WTC11 (cell line): ENCODE data around the gene GIMAP8. TPM values are rescaled to one million over a fixed set of nuclear protein-coding genes. Genes with fewer than 3 reads are reported as not detected.

Source experiments
- FOXK1 ChIP-seq: sonication (generic); formaldehyde crosslinking; IDR thresholded peaks from 2 replicates; pipeline ENCODE4 v1.8.0; 2022; ENCODE audit warnings: mild to moderate bottlenecking, moderate library complexity, missing genetic modification reagents
- FOXP1 ChIP-seq: sonication (generic); formaldehyde crosslinking; IDR thresholded peaks from 2 replicates; pipeline ENCODE4 v1.8.0; 2022; ENCODE audit warnings: missing genetic modification reagents, mild to moderate bottlenecking, moderate library complexity, borderline replicate concordance
- NR3C1 ChIP-seq: sonication (generic); formaldehyde crosslinking; conservative IDR thresholded peaks from 2 replicates; pipeline ENCODE4 v1.8.1; 2023; ENCODE audit warnings: low read depth, mild to moderate bottlenecking, missing genetic modification reagents
- OVOL2 ChIP-seq: fragments of 250-450 bp; sonication (Bioruptor Pico); IDR thresholded peaks from 2 replicates; pipeline ENCODE4 v1.9.0; 2021; ENCODE audit warnings: mild to moderate bottlenecking, borderline replicate concordance
- SMAD3 ChIP-seq: sonication (generic); formaldehyde crosslinking; IDR thresholded peaks from 2 replicates; pipeline ENCODE4 v1.8.0; 2022; ENCODE audit warnings: missing genetic modification reagents, mild to moderate bottlenecking, borderline replicate concordance
- ZNF121 ChIP-seq: sonication (generic); formaldehyde crosslinking; IDR thresholded peaks from 2 replicates; pipeline ENCODE4 v1.8.0; 2023; ENCODE audit warnings: missing genetic modification reagents
- ZNF219 ChIP-seq: sonication (generic); formaldehyde crosslinking; IDR thresholded peaks from 2 replicates; pipeline ENCODE4 v1.8.0; 2023; ENCODE audit warnings: missing genetic modification reagents, mild to moderate bottlenecking, borderline replicate concordance
- ZNF232 ChIP-seq: sonication (generic); formaldehyde crosslinking; IDR thresholded peaks from 2 replicates; pipeline ENCODE4 v1.8.0; 2022; ENCODE audit warnings: mild to moderate bottlenecking, missing genetic modification reagents
- ZNF317 ChIP-seq: sonication (generic); formaldehyde crosslinking; IDR thresholded peaks from 2 replicates; pipeline ENCODE4 v1.8.1; 2023; ENCODE audit warnings: low read depth, mild to moderate bottlenecking, moderate library complexity, missing genetic modification reagents, borderline replicate concordance
- ZNF671 ChIP-seq: fragments of 250-450 bp; sonication (Bioruptor Pico); IDR thresholded peaks from 2 replicates; pipeline ENCODE4 v1.8.0; 2021; ENCODE audit warnings: mild to moderate bottlenecking
- total RNA-seq: library from RNA; stranded (reverse); gene quantifications from 3 replicates; pipeline ENCODE4 v1.2.3, GENCODE V29; 2021
- TF ChIP-seq, protein P1 (sequence below): sonication (generic); formaldehyde crosslinking; IDR thresholded peaks from 2 replicates; pipeline ENCODE4 v1.8.1; 2022; ENCODE audit warnings: low read depth, missing genetic modification reagents, borderline replicate concordance
- TF ChIP-seq, protein P2 (sequence below): fragments of 250-450 bp; sonication (Bioruptor Pico); conservative IDR thresholded peaks from 2 replicates; pipeline ENCODE4 v1.9.0; 2021; ENCODE audit warnings: mild to moderate bottlenecking
- TF ChIP-seq, protein P3 (sequence below): sonication (generic); formaldehyde crosslinking; IDR thresholded peaks from 2 replicates; pipeline ENCODE4 v1.8.0; 2023; ENCODE audit warnings: mild to moderate bottlenecking, missing genetic modification reagents
- TF ChIP-seq, protein P4 (sequence below): sonication (generic); formaldehyde crosslinking; IDR thresholded peaks from 2 replicates; pipeline ENCODE4 v1.8.1; 2023; ENCODE audit warnings: mild to moderate bottlenecking, missing genetic modification reagents, moderate library complexity
- TF ChIP-seq, protein P5 (sequence below): sonication (generic); formaldehyde crosslinking; conservative IDR thresholded peaks from 2 replicates; pipeline ENCODE4 v1.8.1; 2023; ENCODE audit warnings: mild to moderate bottlenecking, low read depth, missing genetic modification reagents, moderate library complexity
- TF ChIP-seq, protein P6 (sequence below): sonication (generic); formaldehyde crosslinking; IDR thresholded peaks from 2 replicates; pipeline ENCODE4 v1.8.1; 2022; ENCODE audit warnings: low read depth, mild to moderate bottlenecking, moderate library complexity, missing genetic modification reagents, borderline replicate concordance
- TF ChIP-seq, protein P7 (sequence below): fragments of 250-450 bp; sonication (Bioruptor Pico); IDR thresholded peaks from 2 replicates; pipeline ENCODE4 v2.1.2; 2022; ENCODE audit warnings: mild to moderate bottlenecking, moderate library complexity
- TF ChIP-seq, protein P8 (sequence below): sonication (generic); formaldehyde crosslinking; IDR thresholded peaks from 2 replicates; pipeline ENCODE4 v1.8.1; 2023; ENCODE audit warnings: mild to moderate bottlenecking, missing genetic modification reagents, borderline replicate concordance
- TF ChIP-seq, protein P9 (sequence below): sonication (generic); formaldehyde crosslinking; IDR thresholded peaks from 2 replicates; pipeline ENCODE4 v1.8.1; 2023; ENCODE audit warnings: mild to moderate bottlenecking, missing genetic modification reagents, moderate library complexity

Gene GIMAP8
- total RNA-seq, 1 experiment from 2014 or later, result 0.09 TPM

DNA sequence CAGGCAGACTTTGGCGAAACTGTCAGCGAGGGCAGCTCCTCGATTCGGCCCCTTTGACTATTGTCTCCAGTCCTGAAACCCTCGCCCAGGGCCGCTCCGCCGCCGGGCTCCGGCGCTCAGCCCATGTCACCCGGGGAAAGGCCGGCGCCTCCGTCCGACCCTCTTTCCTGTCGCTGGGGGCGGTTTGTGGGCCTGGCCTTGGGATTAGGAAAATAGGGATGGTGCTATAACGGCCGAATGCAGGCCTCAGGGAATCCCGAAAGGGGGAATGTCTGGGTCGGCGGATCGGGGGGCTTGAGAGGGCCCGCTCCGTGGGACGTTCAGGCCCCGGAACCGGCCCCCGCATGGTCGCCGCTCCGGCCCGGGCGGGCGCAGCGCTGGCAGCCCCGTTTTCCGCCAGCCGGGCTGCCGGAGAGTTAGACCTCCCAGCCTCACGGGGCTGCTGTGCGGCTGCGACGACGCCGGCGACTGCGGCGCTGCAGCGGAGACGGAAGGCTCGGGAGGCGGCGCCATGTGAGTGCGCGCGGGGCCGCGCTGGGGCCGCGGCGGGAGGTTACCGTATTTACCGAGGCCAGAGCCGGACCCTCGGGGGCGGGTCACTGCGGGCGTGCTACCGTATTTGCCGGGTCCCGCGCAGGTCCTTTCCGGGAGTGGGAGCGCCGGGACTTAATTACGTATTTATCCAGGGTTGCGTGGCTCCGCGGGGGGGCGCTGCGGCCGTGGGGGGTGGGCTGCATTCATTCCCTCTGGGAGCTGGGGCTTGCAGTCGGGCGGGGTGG, 45.4 kb upstream of the GIMAP8 start (continued):
- TF ChIP-seq, protein P1, sequence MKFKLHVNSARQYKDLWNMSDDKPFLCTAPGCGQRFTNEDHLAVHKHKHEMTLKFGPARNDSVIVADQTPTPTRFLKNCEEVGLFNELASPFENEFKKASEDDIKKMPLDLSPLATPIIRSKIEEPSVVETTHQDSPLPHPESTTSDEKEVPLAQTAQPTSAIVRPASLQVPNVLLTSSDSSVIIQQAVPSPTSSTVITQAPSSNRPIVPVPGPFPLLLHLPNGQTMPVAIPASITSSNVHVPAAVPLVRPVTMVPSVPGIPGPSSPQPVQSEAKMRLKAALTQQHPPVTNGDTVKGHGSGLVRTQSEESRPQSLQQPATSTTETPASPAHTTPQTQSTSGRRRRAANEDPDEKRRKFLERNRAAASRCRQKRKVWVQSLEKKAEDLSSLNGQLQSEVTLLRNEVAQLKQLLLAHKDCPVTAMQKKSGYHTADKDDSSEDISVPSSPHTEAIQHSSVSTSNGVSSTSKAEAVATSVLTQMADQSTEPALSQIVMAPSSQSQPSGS, result no peak
- TF ChIP-seq ZNF232 (no peak), ZNF219 (CRISPR knock-in tag) (no peak), FOXK1 (CRISPR knock-in tag) (peak; percentile 59; the same call in 1 of the 2 replicates), NR3C1 (CRISPR knock-in tag) (no peak), SMAD3 (CRISPR knock-in tag) (0 out of 2 replicates have a peak, but pooled peaks have one; percentile 14), ZNF671 (no peak), FOXP1 (CRISPR knock-in tag) (peak; percentile 88), ZNF121 (CRISPR knock-in tag) (no peak), ZNF317 (peak; percentile 26; the same call in 1 of the 2 replicates), OVOL2 (CRISPR knock-in tag) (no peak)
- TF ChIP-seq, protein P2, sequence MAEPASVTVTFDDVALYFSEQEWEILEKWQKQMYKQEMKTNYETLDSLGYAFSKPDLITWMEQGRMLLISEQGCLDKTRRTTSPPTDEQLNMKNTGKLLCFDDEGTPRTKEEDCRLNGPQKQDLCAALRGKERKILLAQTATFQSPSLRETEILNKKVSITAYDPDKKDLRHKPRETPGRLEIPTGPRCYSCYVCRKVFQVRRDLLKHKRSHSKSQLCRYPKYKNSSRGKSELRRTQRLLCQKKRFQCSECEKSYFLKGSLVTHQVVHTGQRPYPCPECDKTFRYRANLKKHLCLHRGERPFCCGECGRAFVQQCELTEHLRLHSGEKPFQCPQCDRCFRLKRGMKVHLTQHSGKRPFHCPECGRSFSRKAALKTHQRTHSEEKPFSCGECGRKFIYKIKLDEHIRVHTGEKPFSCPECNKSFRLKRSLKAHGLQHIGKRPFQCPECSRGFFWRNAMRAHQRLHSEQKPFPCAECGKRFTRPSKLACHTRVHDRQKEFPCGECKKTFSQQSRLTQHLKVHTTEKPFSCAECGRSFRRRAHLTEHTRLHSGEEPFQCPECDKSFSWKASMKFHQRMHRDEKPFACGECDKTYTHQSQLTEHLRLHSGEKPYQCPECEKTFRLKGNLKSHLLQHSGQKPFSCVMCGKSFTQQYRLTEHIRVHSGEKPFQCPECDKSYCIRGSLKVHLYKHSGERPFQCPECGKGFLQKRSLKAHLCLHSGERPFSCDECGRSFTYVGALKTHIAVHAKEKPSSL (CRISPR knock-in tag), result no peak
- TF ChIP-seq, protein P3, sequence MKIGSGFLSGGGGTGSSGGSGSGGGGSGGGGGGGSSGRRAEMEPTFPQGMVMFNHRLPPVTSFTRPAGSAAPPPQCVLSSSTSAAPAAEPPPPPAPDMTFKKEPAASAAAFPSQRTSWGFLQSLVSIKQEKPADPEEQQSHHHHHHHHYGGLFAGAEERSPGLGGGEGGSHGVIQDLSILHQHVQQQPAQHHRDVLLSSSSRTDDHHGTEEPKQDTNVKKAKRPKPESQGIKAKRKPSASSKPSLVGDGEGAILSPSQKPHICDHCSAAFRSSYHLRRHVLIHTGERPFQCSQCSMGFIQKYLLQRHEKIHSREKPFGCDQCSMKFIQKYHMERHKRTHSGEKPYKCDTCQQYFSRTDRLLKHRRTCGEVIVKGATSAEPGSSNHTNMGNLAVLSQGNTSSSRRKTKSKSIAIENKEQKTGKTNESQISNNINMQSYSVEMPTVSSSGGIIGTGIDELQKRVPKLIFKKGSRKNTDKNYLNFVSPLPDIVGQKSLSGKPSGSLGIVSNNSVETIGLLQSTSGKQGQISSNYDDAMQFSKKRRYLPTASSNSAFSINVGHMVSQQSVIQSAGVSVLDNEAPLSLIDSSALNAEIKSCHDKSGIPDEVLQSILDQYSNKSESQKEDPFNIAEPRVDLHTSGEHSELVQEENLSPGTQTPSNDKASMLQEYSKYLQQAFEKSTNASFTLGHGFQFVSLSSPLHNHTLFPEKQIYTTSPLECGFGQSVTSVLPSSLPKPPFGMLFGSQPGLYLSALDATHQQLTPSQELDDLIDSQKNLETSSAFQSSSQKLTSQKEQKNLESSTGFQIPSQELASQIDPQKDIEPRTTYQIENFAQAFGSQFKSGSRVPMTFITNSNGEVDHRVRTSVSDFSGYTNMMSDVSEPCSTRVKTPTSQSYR (CRISPR knock-in tag), result no peak
- TF ChIP-seq, protein P4, sequence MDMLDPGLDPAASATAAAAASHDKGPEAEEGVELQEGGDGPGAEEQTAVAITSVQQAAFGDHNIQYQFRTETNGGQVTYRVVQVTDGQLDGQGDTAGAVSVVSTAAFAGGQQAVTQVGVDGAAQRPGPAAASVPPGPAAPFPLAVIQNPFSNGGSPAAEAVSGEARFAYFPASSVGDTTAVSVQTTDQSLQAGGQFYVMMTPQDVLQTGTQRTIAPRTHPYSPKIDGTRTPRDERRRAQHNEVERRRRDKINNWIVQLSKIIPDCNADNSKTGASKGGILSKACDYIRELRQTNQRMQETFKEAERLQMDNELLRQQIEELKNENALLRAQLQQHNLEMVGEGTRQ (CRISPR knock-in tag), result no peak; the same call in 1 of the 2 replicates
- TF ChIP-seq, protein P5, sequence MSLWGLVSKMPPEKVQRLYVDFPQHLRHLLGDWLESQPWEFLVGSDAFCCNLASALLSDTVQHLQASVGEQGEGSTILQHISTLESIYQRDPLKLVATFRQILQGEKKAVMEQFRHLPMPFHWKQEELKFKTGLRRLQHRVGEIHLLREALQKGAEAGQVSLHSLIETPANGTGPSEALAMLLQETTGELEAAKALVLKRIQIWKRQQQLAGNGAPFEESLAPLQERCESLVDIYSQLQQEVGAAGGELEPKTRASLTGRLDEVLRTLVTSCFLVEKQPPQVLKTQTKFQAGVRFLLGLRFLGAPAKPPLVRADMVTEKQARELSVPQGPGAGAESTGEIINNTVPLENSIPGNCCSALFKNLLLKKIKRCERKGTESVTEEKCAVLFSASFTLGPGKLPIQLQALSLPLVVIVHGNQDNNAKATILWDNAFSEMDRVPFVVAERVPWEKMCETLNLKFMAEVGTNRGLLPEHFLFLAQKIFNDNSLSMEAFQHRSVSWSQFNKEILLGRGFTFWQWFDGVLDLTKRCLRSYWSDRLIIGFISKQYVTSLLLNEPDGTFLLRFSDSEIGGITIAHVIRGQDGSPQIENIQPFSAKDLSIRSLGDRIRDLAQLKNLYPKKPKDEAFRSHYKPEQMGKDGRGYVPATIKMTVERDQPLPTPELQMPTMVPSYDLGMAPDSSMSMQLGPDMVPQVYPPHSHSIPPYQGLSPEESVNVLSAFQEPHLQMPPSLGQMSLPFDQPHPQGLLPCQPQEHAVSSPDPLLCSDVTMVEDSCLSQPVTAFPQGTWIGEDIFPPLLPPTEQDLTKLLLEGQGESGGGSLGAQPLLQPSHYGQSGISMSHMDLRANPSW (CRISPR knock-in tag), result no peak
- TF ChIP-seq, protein P6, sequence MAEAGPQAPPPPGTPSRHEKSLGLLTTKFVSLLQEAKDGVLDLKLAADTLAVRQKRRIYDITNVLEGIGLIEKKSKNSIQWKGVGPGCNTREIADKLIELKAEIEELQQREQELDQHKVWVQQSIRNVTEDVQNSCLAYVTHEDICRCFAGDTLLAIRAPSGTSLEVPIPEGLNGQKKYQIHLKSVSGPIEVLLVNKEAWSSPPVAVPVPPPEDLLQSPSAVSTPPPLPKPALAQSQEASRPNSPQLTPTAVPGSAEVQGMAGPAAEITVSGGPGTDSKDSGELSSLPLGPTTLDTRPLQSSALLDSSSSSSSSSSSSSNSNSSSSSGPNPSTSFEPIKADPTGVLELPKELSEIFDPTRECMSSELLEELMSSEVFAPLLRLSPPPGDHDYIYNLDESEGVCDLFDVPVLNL (CRISPR knock-in tag), result peak; percentile 64; the same call in 1 of the 2 replicates
- TF ChIP-seq, protein P7, sequence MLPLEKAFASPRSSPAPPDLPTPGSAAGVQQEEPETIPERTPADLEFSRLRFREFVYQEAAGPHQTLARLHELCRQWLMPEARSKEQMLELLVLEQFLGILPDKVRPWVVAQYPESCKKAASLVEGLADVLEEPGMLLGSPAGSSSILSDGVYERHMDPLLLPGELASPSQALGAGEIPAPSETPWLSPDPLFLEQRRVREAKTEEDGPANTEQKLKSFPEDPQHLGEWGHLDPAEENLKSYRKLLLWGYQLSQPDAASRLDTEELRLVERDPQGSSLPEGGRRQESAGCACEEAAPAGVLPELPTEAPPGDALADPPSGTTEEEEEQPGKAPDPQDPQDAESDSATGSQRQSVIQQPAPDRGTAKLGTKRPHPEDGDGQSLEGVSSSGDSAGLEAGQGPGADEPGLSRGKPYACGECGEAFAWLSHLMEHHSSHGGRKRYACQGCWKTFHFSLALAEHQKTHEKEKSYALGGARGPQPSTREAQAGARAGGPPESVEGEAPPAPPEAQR (CRISPR knock-in tag), result no peak
- TF ChIP-seq, protein P8, sequence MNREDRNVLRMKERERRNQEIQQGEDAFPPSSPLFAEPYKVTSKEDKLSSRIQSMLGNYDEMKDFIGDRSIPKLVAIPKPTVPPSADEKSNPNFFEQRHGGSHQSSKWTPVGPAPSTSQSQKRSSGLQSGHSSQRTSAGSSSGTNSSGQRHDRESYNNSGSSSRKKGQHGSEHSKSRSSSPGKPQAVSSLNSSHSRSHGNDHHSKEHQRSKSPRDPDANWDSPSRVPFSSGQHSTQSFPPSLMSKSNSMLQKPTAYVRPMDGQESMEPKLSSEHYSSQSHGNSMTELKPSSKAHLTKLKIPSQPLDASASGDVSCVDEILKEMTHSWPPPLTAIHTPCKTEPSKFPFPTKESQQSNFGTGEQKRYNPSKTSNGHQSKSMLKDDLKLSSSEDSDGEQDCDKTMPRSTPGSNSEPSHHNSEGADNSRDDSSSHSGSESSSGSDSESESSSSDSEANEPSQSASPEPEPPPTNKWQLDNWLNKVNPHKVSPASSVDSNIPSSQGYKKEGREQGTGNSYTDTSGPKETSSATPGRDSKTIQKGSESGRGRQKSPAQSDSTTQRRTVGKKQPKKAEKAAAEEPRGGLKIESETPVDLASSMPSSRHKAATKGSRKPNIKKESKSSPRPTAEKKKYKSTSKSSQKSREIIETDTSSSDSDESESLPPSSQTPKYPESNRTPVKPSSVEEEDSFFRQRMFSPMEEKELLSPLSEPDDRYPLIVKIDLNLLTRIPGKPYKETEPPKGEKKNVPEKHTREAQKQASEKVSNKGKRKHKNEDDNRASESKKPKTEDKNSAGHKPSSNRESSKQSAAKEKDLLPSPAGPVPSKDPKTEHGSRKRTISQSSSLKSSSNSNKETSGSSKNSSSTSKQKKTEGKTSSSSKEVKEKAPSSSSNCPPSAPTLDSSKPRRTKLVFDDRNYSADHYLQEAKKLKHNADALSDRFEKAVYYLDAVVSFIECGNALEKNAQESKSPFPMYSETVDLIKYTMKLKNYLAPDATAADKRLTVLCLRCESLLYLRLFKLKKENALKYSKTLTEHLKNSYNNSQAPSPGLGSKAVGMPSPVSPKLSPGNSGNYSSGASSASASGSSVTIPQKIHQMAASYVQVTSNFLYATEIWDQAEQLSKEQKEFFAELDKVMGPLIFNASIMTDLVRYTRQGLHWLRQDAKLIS, result no peak
- TF ChIP-seq, protein P9, sequence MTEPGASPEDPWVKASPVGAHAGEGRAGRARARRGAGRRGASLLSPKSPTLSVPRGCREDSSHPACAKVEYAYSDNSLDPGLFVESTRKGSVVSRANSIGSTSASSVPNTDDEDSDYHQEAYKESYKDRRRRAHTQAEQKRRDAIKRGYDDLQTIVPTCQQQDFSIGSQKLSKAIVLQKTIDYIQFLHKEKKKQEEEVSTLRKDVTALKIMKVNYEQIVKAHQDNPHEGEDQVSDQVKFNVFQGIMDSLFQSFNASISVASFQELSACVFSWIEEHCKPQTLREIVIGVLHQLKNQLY (CRISPR knock-in tag), result no peak
